Measurements from ENCODE around the gene DDIAS. TPM values are rescaled to one million over a fixed set of nuclear protein-coding genes. Genes with fewer than 3 reads are reported as not detected.

DDIAS gene
- total and polyA plus RNA-seq, 2 donors (not counting 3 experiments of a cell fraction or from before 2014, with no cell fraction given) = 4.5 to 9.2 TPM

DNA sequence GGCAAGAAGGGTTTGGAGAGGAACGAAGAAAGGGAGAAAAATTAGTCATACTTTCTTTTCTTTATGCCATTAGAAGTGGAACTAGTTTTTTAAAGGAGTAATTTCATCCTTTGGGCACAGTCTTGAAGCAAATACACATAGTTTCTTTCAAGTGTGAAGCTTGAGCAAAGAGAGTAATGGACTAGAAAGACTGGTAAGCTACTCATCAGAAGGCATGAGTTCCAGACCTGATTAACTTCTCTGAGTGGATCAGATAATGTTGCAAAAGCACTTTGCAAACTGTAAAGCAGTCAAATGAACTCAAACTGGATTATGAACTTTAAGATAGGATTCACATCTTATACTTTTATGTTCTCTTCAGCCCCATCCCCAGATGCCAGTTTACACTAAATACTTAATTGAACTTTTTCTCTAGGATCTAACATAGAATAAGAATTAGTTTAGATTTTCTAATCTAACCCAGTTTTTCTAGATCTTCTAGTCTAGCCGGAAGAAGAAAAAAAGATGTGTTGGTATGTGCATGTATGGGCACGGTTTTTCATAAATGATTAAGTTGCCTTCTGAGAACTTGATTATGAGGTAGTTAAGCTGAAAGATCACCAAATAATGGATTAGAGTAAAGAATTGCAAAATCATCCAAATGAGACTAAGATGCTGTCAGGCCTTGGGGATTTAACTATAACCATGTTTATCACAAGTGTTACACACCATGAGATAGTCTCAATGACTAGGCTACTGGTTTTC is 2.5 kb downstream of the DDIAS start:
- DNase-seq (ENCODE audit: low read depth, low spot score) = no peak
- ChIA-PET POLR2A (no interaction called here), CTCF (interaction anchor here (1.5 to 9.1 kb wide), 3 partner anchors 23 to 346 kb away, joined by 3 to 191 read pairs (median 4); no protein-coding TSS in a partner anchor)
- Histone ChIP-seq H3K9me1 (replicated peaks; ENCODE audit: control insufficient read depth, extremely low read depth, insufficient read depth, low read length) (no peaks in the 10 kb centered on the region), H4K20me1 (replicated peaks; ENCODE audit: control insufficient read depth, extremely low read depth, insufficient read depth, low read length) (no peaks in the 10 kb centered on the region), H3K4me1 (ENCODE audit: control insufficient read depth, extremely low read depth, insufficient read depth, low read length) (peaks cover 27% of the 10 kb centered on the region), H3K4me2 (ENCODE audit: insufficient read depth, low read length) (no peak overlapping the region), H3K4me3 (replicated peaks in 1 of 3; ENCODE audit: insufficient read depth in 1 of 3, low read depth in 1 of 3, low read length in 3 of 3) (no peak overlapping the region), H3K79me2 (ENCODE audit: control insufficient read depth, insufficient read depth, low read length) (peaks cover 33% of the 10 kb centered on the region), H3K9ac (replicated peaks; ENCODE audit: extremely low read depth, insufficient read depth, low read length) (no peak overlapping the region), H3K9me3 (replicated peaks; ENCODE audit: control insufficient read depth, insufficient read depth, low read length) (no peaks in the 10 kb centered on the region), H2AFZ (ENCODE audit: low read depth, low read length) (no peak overlapping the region), H3K36me3 (ENCODE audit: control insufficient read depth in 2 of 2, extremely low read depth in 1 of 2, insufficient read depth in 2 of 2, low read length in 2 of 2) (no peaks in the 10 kb centered on the region), H3K27ac (ENCODE audit: insufficient read depth, low read depth, low read length) (no peak overlapping the region), H3K27me3 (ENCODE audit: control insufficient read depth in 2 of 2, insufficient read depth in 2 of 2, low read length in 2 of 2) (no peaks in the 10 kb centered on the region)
- BruUV-seq (replicated peaks) = no TSS peak
- dilution Hi-C loops (cut with MboI; ENCODE audit: extremely low pct_ligation_motif_present, low sequenced_read_pairs) = no loop called here
- TF ChIP-seq EZH2 (IDR thresholded peaks at IDR 0.05; ENCODE audit: borderline replicate concordance, low read depth, low read length, severe bottlenecking) = no peak
- TF ChIP-seq, protein P1, sequence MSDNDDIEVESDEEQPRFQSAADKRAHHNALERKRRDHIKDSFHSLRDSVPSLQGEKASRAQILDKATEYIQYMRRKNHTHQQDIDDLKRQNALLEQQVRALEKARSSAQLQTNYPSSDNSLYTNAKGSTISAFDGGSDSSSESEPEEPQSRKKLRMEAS (IDR thresholded peaks at IDR 0.05; ENCODE audit: insufficient read depth, insufficient read length) = no peak
- TF ChIP-seq MYC (IDR thresholded peaks at IDR 0.05; ENCODE audit: low read depth, low read length) = no peak
- no peak for TF ChIP-seq FOS (IDR thresholded peaks at IDR 0.05; ENCODE audit: borderline replicate concordance, insufficient read depth, low read length)
- TF ChIP-seq POLR2A (IDR thresholded peaks at IDR 0.05; ENCODE audit: low read depth, low read length) = no peak
- TF ChIP-seq GATA2 (IDR thresholded peaks at IDR 0.05; ENCODE audit: insufficient read depth, insufficient read length, low read depth, low read length) = no peak
- TF ChIP-seq, protein P2, sequence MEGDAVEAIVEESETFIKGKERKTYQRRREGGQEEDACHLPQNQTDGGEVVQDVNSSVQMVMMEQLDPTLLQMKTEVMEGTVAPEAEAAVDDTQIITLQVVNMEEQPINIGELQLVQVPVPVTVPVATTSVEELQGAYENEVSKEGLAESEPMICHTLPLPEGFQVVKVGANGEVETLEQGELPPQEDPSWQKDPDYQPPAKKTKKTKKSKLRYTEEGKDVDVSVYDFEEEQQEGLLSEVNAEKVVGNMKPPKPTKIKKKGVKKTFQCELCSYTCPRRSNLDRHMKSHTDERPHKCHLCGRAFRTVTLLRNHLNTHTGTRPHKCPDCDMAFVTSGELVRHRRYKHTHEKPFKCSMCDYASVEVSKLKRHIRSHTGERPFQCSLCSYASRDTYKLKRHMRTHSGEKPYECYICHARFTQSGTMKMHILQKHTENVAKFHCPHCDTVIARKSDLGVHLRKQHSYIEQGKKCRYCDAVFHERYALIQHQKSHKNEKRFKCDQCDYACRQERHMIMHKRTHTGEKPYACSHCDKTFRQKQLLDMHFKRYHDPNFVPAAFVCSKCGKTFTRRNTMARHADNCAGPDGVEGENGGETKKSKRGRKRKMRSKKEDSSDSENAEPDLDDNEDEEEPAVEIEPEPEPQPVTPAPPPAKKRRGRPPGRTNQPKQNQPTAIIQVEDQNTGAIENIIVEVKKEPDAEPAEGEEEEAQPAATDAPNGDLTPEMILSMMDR (IDR thresholded peaks at IDR 0.05; ENCODE audit: extremely low read depth in 1 of 2, insufficient read depth in 1 of 2, low read depth in 1 of 2, low read length in 2 of 2) = no peak
- TF ChIP-seq JUN (IDR thresholded peaks at IDR 0.05; ENCODE audit: borderline replicate concordance, insufficient read depth, insufficient read length, low read depth) = no peak
- no peak for TF ChIP-seq POLR2AphosphoS5 (IDR thresholded peaks at IDR 0.05; ENCODE audit: insufficient read depth, low read depth, low read length)
- no peak for FAIRE-seq
- intact Hi-C loops (cut with micrococcal nuclease) = loop anchor here (10.0 kb wide), 1 partner anchor 381 kb away; the partner anchor contains the start of gene CCDC90B
